ENCODE results near the gene CYP19A1. TPM values are rescaled to one million over a fixed set of nuclear protein-coding genes. Genes with fewer than 3 reads are reported as not detected.
"Not testable (repeated sequence)": the region's sequence is repeated elsewhere in the genome, so short reads cannot be mapped to it uniquely, and the experiment has no call there.

The CYP19A1 gene
- total and polyA plus RNA-seq, 4 donors, result 0.29 to 1.4 (median 0.84) TPM

- H3K9me3 ChIP-seq (ENCODE audit: control insufficient read depth, insufficient read depth, low read length), result no peaks in the 10 kb centered on the region
- H3K4me1 ChIP-seq (ENCODE audit: control insufficient read depth, insufficient read depth, low read length), result peaks cover 13% of the 10 kb centered on the region
- no peaks in the 10 kb centered on the region for H3K36me3 ChIP-seq (ENCODE audit: control insufficient read depth, insufficient read depth, low read length)
- no peaks in the 10 kb centered on the region for H3K27me3 ChIP-seq (ENCODE audit: control insufficient read depth, insufficient read depth, low read length)
- no peak overlapping the region for H3K27ac ChIP-seq (ENCODE audit: low read depth, low read length)
- 60% methylated on average over 1 of the region's 2 CpGs for WGBS (ENCODE audit: insufficient coverage)
- DNase-seq (ENCODE audit: low read depth in 4 of 6, low spot score in 6 of 6), result no peak
- no peak overlapping the region for H3K4me3 ChIP-seq (ENCODE audit: low read depth, low read length)
Measured at GRCh38 chr15:51193979-51194378, 144.4 kb downstream of the CYP19A1 start.

- no peaks in the 10 kb centered on the region for H3K9me3 ChIP-seq (ENCODE audit: control insufficient read depth, insufficient read depth, low read length)
- H3K27ac ChIP-seq (ENCODE audit: low read depth, low read length), result no peak overlapping the region
- H3K4me1 ChIP-seq (ENCODE audit: control insufficient read depth, insufficient read depth, low read length), result peaks cover 10% of the 10 kb centered on the region
- DNase-seq (ENCODE audit: low read depth in 4 of 6, low spot score in 6 of 6), result peak in 1 of 6 donors; percentile 30
- no peak overlapping the region for H3K4me3 ChIP-seq (ENCODE audit: low read depth, low read length)
- no peaks in the 10 kb centered on the region for H3K27me3 ChIP-seq (ENCODE audit: control insufficient read depth, insufficient read depth, low read length)
- H3K36me3 ChIP-seq (ENCODE audit: control insufficient read depth, insufficient read depth, low read length), result no peaks in the 10 kb centered on the region
- 64% methylated on average over 4 of the region's 6 CpGs for WGBS (ENCODE audit: insufficient coverage)
Measured at GRCh38 chr15:51193526-51193925, 144.9 kb downstream of the CYP19A1 start.

- no peak overlapping the region for H3K27ac ChIP-seq (ENCODE audit: low read depth, low read length)
Measured at GRCh38 chr15:51192521-51193280, 145.7 kb downstream of the CYP19A1 start.

GRCh38 chr15:51191766-51192165 lies 146.6 kb downstream of the CYP19A1 start:
- no peaks in the 10 kb centered on the region for H3K9me3 ChIP-seq (ENCODE audit: control insufficient read depth, insufficient read depth, low read length)
- H3K27me3 ChIP-seq (ENCODE audit: control insufficient read depth, insufficient read depth, low read length), result no peaks in the 10 kb centered on the region
- H3K27ac ChIP-seq (ENCODE audit: low read depth, low read length), result no peak overlapping the region
- H3K4me3 ChIP-seq (ENCODE audit: low read depth, low read length), result no peak overlapping the region
- H3K4me1 ChIP-seq (ENCODE audit: control insufficient read depth, insufficient read depth, low read length), result peaks cover 22% of the 10 kb centered on the region
- no peaks in the 10 kb centered on the region for H3K36me3 ChIP-seq (ENCODE audit: control insufficient read depth, insufficient read depth, low read length)
- 86% methylated on average over 1 of the region's 9 CpGs for WGBS (ENCODE audit: insufficient coverage)
- no peak for DNase-seq (ENCODE audit: low read depth in 4 of 6, low spot score in 6 of 6)

More at GRCh38 chr15:51192521-51193280, 145.7 kb downstream of the CYP19A1 start:
- WGBS (ENCODE audit: insufficient coverage), result 33% methylated on average over 12 of the region's 14 CpGs
- peak; percentile 66 to 95 (median 78) for DNase-seq (ENCODE audit: low read depth in 4 of 6, low spot score in 6 of 6)
- no peaks in the 10 kb centered on the region for H3K27me3 ChIP-seq (ENCODE audit: control insufficient read depth, insufficient read depth, low read length)
- no peaks in the 10 kb centered on the region for H3K36me3 ChIP-seq (ENCODE audit: control insufficient read depth, insufficient read depth, low read length)
- H3K9me3 ChIP-seq (ENCODE audit: control insufficient read depth, insufficient read depth, low read length), result no peaks in the 10 kb centered on the region
- no peak overlapping the region for H3K4me3 ChIP-seq (ENCODE audit: low read depth, low read length)
- H3K4me1 ChIP-seq (ENCODE audit: control insufficient read depth, insufficient read depth, low read length), result peaks cover 14% of the 10 kb centered on the region

- Histone ChIP-seq H3K36me3 (ENCODE audit: control insufficient read depth, insufficient read depth, low read length) (no peaks in the 10 kb centered on the region), H3K4me1 (ENCODE audit: control insufficient read depth, insufficient read depth, low read length) (peaks cover 25% of the 10 kb centered on the region), H3K27ac (ENCODE audit: low read depth, low read length) (no peak overlapping the region), H3K4me3 (ENCODE audit: low read depth, low read length) (no peak overlapping the region), H3K27me3 (ENCODE audit: control insufficient read depth, insufficient read depth, low read length) (no peaks in the 10 kb centered on the region), H3K9me3 (ENCODE audit: control insufficient read depth, insufficient read depth, low read length) (no peaks in the 10 kb centered on the region)
- 77% methylated on average over 7 of the region's 7 CpGs for WGBS (ENCODE audit: insufficient coverage)
- DNase-seq (ENCODE audit: low read depth in 4 of 6, low spot score in 6 of 6), result no peak
Measured at GRCh38 chr15:51191072-51191670, 147.2 kb downstream of the CYP19A1 start.

GRCh38 chr15:51190424-51191068 lies 147.8 kb downstream of the CYP19A1 start:
- Histone ChIP-seq H3K4me3 (ENCODE audit: low read depth, low read length) (no peak overlapping the region), H3K36me3 (ENCODE audit: control insufficient read depth, insufficient read depth, low read length) (no peaks in the 10 kb centered on the region), H3K27me3 (ENCODE audit: control insufficient read depth, insufficient read depth, low read length) (no peaks in the 10 kb centered on the region), H3K4me1 (ENCODE audit: control insufficient read depth, insufficient read depth, low read length) (peaks cover 25% of the 10 kb centered on the region), H3K9me3 (ENCODE audit: control insufficient read depth, insufficient read depth, low read length) (no peaks in the 10 kb centered on the region), H3K27ac (ENCODE audit: low read depth, low read length) (no peak overlapping the region)
- no peak for DNase-seq (ENCODE audit: low read depth in 4 of 6, low spot score in 6 of 6)
- 65% methylated on average over 2 of the region's 8 CpGs for WGBS (ENCODE audit: insufficient coverage)

- WGBS (ENCODE audit: insufficient coverage), result 63% methylated on average over 3 of the region's 6 CpGs
- Histone ChIP-seq H3K27ac (ENCODE audit: low read depth, low read length) (no peak overlapping the region), H3K27me3 (ENCODE audit: control insufficient read depth, insufficient read depth, low read length) (no peaks in the 10 kb centered on the region), H3K4me3 (ENCODE audit: low read depth, low read length) (no peak overlapping the region), H3K36me3 (ENCODE audit: control insufficient read depth, insufficient read depth, low read length) (no peaks in the 10 kb centered on the region), H3K4me1 (ENCODE audit: control insufficient read depth, insufficient read depth, low read length) (peaks cover 25% of the 10 kb centered on the region), H3K9me3 (ENCODE audit: control insufficient read depth, insufficient read depth, low read length) (no peaks in the 10 kb centered on the region)
- DNase-seq (ENCODE audit: low read depth in 4 of 6, low spot score in 6 of 6), result peak in 1 of 6 donors; percentile 25
Measured at GRCh38 chr15:51189669-51190385, 148.6 kb downstream of the CYP19A1 start.

GRCh38 chr15:51188791-51189190 lies 149.6 kb downstream of the CYP19A1 start:
- H3K4me3 ChIP-seq (ENCODE audit: low read depth, low read length); H3K36me3 ChIP-seq (ENCODE audit: control insufficient read depth, insufficient read depth, low read length); H3K27ac ChIP-seq (ENCODE audit: low read depth, low read length); H3K27me3 ChIP-seq (ENCODE audit: control insufficient read depth, insufficient read depth, low read length); H3K9me3 ChIP-seq (ENCODE audit: control insufficient read depth, insufficient read depth, low read length); DNase-seq (ENCODE audit: low read depth in 4 of 6, low spot score in 6 of 6): not testable (repeated sequence)
- peaks cover 30% of the 10 kb centered on the region for H3K4me1 ChIP-seq (ENCODE audit: control insufficient read depth, insufficient read depth, low read length)
- 66% methylated on average over 2 of the region's 6 CpGs for WGBS (ENCODE audit: insufficient coverage)

GRCh38 chr15:51186891-51187290 lies 151.5 kb downstream of the CYP19A1 start:
- H3K9me3 ChIP-seq (ENCODE audit: control insufficient read depth, insufficient read depth, low read length), result no peaks in the 10 kb centered on the region
- no peak for DNase-seq (ENCODE audit: low read depth in 4 of 6, low spot score in 6 of 6)
- H3K4me3 ChIP-seq (ENCODE audit: low read depth, low read length), result no peak overlapping the region
- no peaks in the 10 kb centered on the region for H3K27me3 ChIP-seq (ENCODE audit: control insufficient read depth, insufficient read depth, low read length)
- no peaks in the 10 kb centered on the region for H3K36me3 ChIP-seq (ENCODE audit: control insufficient read depth, insufficient read depth, low read length)
- no peak overlapping the region for H3K27ac ChIP-seq (ENCODE audit: low read depth, low read length)
- H3K4me1 ChIP-seq (ENCODE audit: control insufficient read depth, insufficient read depth, low read length), result peaks cover 25% of the 10 kb centered on the region
- 87% methylated on average over 2 of the region's 4 CpGs for WGBS (ENCODE audit: insufficient coverage)

Data from spinal cord (tissue), 10 donors.